Esophagus muscularis mucosa (tissue), 4 donors: Measurements from ENCODE around the gene FBH1.

Experiments
- CTCF ChIP-seq, 3 experiments: fragments of 200-600 bp in 2 of 3; fragments of 450-650 bp in 1 of 3; sonication (generic) in 2 of 3; IDR thresholded peaks; one replicate each; pipeline ENCODE4 v1.5.1; 2017 to 2019; ENCODE audit warnings: antibody characterized with exemption in 3 of 3, mild to moderate bottlenecking in 2 of 3, moderate library complexity in 1 of 3
- EP300 ChIP-seq: sonication (generic); formaldehyde crosslinking; IDR thresholded peaks from one replicate; pipeline ENCODE4 v1.6.1; 2017; ENCODE audit warnings: antibody characterized with exemption
- POLR2A ChIP-seq: fragments of 450-650 bp; IDR thresholded peaks from one replicate; pipeline ENCODE4 v1.6.1; 2017; ENCODE audit warnings: antibody characterized with exemption, moderate library complexity, mild to moderate bottlenecking, low read depth

- no peak for TF ChIP-seq CTCF (IDR thresholded peaks at IDR 0.05)
- TF ChIP-seq EP300: no peak
- TF ChIP-seq POLR2A: no peak
Observed at GRCh38 chr10:5844345-5845055, 45.5 kb upstream of the FBH1 start.
